ENCODE measurements around the gene CLIP2. TPM values are rescaled to one million over a fixed set of nuclear protein-coding genes. Genes with fewer than 3 reads are reported as not detected.
A peak's percentile ranks its signal among the peaks of the same experiment; 100 is the strongest.

The CLIP2 gene
- polyA plus RNA-seq, 3 donors, result 1.1 to 5.2 (median 1.3) TPM

DNA sequence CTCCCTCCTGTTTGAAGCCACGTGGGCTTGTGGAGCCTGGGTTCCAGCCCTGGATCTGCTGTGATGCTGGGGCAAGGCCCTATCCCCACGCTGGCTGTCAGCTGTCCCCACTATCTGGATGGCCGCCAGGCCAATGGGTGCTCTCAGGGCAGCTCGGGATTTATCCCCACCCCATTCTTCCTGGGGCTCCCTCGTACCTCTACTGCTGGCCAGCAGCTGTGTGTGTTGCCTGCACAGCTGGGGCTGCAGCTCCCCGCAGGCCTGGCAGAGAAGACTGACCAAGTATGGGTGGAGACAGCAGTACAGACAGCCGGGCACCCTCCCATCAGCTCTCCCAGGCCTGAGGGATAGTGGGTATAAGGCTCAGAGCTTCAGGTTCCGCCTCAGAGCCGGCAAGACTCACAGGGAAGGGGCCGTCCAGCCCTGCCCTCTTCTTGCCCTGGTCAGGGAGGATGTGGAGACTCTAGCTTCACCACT is 13.6 kb downstream of the CLIP2 start:
- DNase-seq, result no peak
- H3K79me2 ChIP-seq (ENCODE audit: insufficient read depth, low read length), result no peaks in the 10 kb centered on the region
- Mint-ChIP-seq H3K27me3 (ENCODE audit: low read depth in 3 of 3) (peaks cover 15 to 25% (median 23%) of the 10 kb centered on the region in 3 donors), H3K36me3 (peaks cover 2% of the 10 kb centered on the region in 2 donors), H3K27ac (peak overlapping the region in 1 of 7 donors; percentile 58), H3K4me3 (no peak overlapping the region), H3K4me1 (peaks cover 24% of the 10 kb centered on the region), H3K9me3 (peaks cover 0 to 3% (median 0%) of the 10 kb centered on the region in 7 donors)
- H3K9me3 ChIP-seq (replicated peaks in 1 of 2; ENCODE audit: control insufficient read depth in 1 of 2, insufficient read depth in 1 of 2, low read length in 2 of 2), result no peaks in the 10 kb centered on the region
- WGBS (ENCODE audit: insufficient coverage), result 74% methylated on average over 8 of the region's 10 CpGs
- peaks cover 52% of the 10 kb centered on the region for H4K20me1 ChIP-seq (ENCODE audit: insufficient read depth, low read length)
- H3K4me1 ChIP-seq (ENCODE audit: control insufficient read depth in 1 of 2, insufficient read depth in 2 of 2, low read length in 2 of 2), result peaks cover 14 to 20% of the 10 kb centered on the region in 2 donors
- H3K36me3 ChIP-seq (replicated peaks in 1 of 2; ENCODE audit: control insufficient read depth in 1 of 2, insufficient read depth in 2 of 2, low read length in 2 of 2), result no peaks in the 10 kb centered on the region
- no peak overlapping the region for H3K4me3 ChIP-seq (replicated peaks in 1 of 3; ENCODE audit: low read depth in 2 of 3, low read length in 3 of 3)
- no peak overlapping the region for H3K4me2 ChIP-seq (replicated peaks; ENCODE audit: extremely low read depth, low read length, poor library complexity, severe bottlenecking)
- peaks cover 0 to 16% of the 10 kb centered on the region in 2 donors for H3K27me3 ChIP-seq (ENCODE audit: control insufficient read depth in 2 of 2, insufficient read depth in 2 of 2, low read length in 2 of 2)
- no peak overlapping the region for H3K27ac ChIP-seq (ENCODE audit: low read depth in 1 of 2, low read length in 2 of 2)
- H2AFZ ChIP-seq (ENCODE audit: insufficient read depth, low read depth, low read length, poor library complexity, severe bottlenecking), result no peak overlapping the region
- no peak for TF ChIP-seq CTCF (IDR thresholded peaks at IDR 0.05)
- H3K9ac ChIP-seq (ENCODE audit: insufficient read depth, low read length, poor library complexity, severe bottlenecking), result no peak overlapping the region
- intact Hi-C loops (cut with micrococcal nuclease), result no loop called here

DNA sequence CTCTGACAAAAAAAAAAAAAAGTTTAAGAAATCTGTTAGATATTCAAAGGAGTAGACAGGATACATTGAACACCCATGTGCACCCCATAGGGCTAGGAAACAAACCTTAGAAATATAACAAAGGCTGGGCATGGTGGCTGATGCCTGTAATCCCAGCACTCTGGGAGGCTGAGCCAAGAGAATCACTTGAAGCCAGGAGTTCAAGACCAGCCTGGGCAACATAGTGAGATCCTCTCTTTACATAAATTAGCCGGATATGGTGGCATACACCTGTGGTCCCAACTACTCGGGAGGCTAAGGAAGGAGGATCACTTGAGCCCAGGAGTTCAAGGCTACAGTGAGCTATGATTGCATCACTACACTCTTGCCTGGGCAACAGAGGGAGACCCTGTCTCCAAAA is 15.3 kb downstream of the CLIP2 start:
- Histone ChIP-seq H3K4me2 (replicated peaks; ENCODE audit: extremely low read depth, low read length, poor library complexity, severe bottlenecking) (no peak overlapping the region), H4K20me1 (ENCODE audit: insufficient read depth, low read length) (peaks cover 41% of the 10 kb centered on the region), H3K27me3 (ENCODE audit: control insufficient read depth in 2 of 2, insufficient read depth in 2 of 2, low read length in 2 of 2) (peaks cover 0 to 16% of the 10 kb centered on the region in 2 donors), H3K9me3 (replicated peaks in 1 of 2; ENCODE audit: control insufficient read depth in 1 of 2, insufficient read depth in 1 of 2, low read length in 2 of 2) (no peaks in the 10 kb centered on the region), H3K4me1 (ENCODE audit: control insufficient read depth in 1 of 2, insufficient read depth in 2 of 2, low read length in 2 of 2) (peaks cover 9 to 13% of the 10 kb centered on the region in 2 donors), H3K27ac (ENCODE audit: low read depth in 1 of 2, low read length in 2 of 2) (no peak overlapping the region), H3K4me3 (replicated peaks in 1 of 3; ENCODE audit: low read depth in 2 of 3, low read length in 3 of 3) (no peak overlapping the region), H3K36me3 (replicated peaks in 1 of 2; ENCODE audit: control insufficient read depth in 1 of 2, insufficient read depth in 2 of 2, low read length in 2 of 2) (no peaks in the 10 kb centered on the region), H2AFZ (ENCODE audit: insufficient read depth, low read depth, low read length, poor library complexity, severe bottlenecking) (no peak overlapping the region), H3K9ac (ENCODE audit: insufficient read depth, low read length, poor library complexity, severe bottlenecking) (no peak overlapping the region), H3K79me2 (ENCODE audit: insufficient read depth, low read length) (no peaks in the 10 kb centered on the region)
- no peak overlapping the region for H3K4me3 Mint-ChIP-seq
- peaks cover 4 to 6% of the 10 kb centered on the region in 2 donors for H3K36me3 Mint-ChIP-seq
- peaks cover 0 to 3% (median 0%) of the 10 kb centered on the region in 7 donors for H3K9me3 Mint-ChIP-seq
- peak overlapping the region in 1 of 7 donors; percentile 41 for H3K27ac Mint-ChIP-seq
- peaks cover 15 to 25% (median 23%) of the 10 kb centered on the region in 3 donors for H3K27me3 Mint-ChIP-seq (ENCODE audit: low read depth in 3 of 3)
- TF ChIP-seq CTCF (IDR thresholded peaks at IDR 0.05), result no peak
- H3K4me1 Mint-ChIP-seq, result peaks cover 17% of the 10 kb centered on the region
- intact Hi-C loops (cut with micrococcal nuclease), result no loop called here
- WGBS (ENCODE audit: insufficient coverage), result 100% methylated on average over 2 of the region's 2 CpGs
- DNase-seq, result no peak

Data from CD14-positive monocyte (primary cell).